Adrenal gland (tissue), 5 donors: Measurements from ENCODE around the gene SPOP.

Source experiments
- POLR2A ChIP-seq, 2 donors: fragments of 450-650 bp; IDR thresholded peaks; one replicate each; pipeline ENCODE4 v1.6.1; 2017; ENCODE audit warnings: antibody characterized with exemption in 2 of 2, mild to moderate bottlenecking in 2 of 2, moderate library complexity in 1 of 2
- TF ChIP-seq, protein P1 (sequence below), 6 experiments: fragments of 450-650 bp in 4 of 6; fragments of 200-600 bp in 2 of 6; sonication (generic) in 1 of 6; IDR thresholded peaks; 1 replicate in 5 of 6; 2 replicates in 1 of 6; pipeline versions ENCODE4 v1.5.1 to v1.8.0; 2016 to 2021; ENCODE audit warnings: antibody characterized with exemption in 6 of 6, mild to moderate bottlenecking in 2 of 6, moderate library complexity in 1 of 6
- donor health status: DM: no; HTN: no; CAD: no.

DNA sequence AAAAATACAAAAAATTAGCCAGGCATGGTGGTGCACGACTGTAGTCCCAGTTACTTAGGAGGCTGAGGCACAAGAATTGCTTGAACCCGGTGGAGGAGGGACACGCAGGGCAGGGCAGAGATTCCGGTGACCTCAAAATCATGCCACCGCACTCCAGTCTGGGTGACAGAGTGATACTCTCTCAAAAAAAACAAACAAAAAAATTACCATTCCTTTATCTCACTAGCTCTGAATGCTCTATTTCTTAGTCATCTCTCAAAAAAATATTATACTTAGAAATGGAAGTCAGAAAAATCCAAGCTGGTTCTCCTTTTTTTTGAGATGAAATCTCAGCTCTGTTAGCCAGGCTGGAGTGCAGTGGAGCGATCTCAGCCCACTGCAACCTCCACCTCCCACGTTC, 40.8 kb downstream of the SPOP start:
- TF ChIP-seq, protein P1, sequence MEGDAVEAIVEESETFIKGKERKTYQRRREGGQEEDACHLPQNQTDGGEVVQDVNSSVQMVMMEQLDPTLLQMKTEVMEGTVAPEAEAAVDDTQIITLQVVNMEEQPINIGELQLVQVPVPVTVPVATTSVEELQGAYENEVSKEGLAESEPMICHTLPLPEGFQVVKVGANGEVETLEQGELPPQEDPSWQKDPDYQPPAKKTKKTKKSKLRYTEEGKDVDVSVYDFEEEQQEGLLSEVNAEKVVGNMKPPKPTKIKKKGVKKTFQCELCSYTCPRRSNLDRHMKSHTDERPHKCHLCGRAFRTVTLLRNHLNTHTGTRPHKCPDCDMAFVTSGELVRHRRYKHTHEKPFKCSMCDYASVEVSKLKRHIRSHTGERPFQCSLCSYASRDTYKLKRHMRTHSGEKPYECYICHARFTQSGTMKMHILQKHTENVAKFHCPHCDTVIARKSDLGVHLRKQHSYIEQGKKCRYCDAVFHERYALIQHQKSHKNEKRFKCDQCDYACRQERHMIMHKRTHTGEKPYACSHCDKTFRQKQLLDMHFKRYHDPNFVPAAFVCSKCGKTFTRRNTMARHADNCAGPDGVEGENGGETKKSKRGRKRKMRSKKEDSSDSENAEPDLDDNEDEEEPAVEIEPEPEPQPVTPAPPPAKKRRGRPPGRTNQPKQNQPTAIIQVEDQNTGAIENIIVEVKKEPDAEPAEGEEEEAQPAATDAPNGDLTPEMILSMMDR (IDR thresholded peaks at IDR 0.05), result no peak
- no peak for TF ChIP-seq POLR2A (IDR thresholded peaks at IDR 0.05)
